Ramos (cell line): ENCODE results near the gene FCSK.
"Not testable (repeated sequence)": the region's sequence is repeated elsewhere in the genome, so short reads cannot be mapped to it uniquely, and the experiment has no call there.

Experiments
- in situ Hi-C: fragments of 300-500 bp; cut with MboI; formaldehyde crosslinking; loops from one replicate; pipeline ENCODE4 v1.14.3; 2022; ENCODE audit warnings: low sequenced_read_pairs; ENCODE audit not compliant: unreplicated experiment

The FCSK gene

DNA sequence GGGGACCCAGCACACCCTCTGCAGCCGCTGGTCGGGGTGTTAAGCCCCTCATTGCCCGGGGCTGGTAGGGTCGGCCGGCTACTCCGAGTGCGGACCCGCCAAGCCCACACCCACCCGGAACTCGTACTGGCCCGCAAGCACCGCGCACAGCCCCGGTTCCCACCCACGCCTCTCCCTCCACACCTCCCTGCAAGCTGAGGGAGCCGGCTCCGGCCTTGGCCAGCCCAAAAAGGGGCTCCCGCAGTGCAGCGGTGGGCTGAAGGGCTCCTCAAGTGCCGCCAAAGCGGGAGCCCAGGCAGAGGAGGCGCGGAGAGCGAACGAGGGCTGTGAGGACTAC lies 3.4 kb upstream of the FCSK start:
- in situ Hi-C loops = not testable (repeated sequence)

GRCh38 chr16:70453117-70453891 lies 1.1 kb upstream of the FCSK start:
- in situ Hi-C loops = no loop called here

DNA sequence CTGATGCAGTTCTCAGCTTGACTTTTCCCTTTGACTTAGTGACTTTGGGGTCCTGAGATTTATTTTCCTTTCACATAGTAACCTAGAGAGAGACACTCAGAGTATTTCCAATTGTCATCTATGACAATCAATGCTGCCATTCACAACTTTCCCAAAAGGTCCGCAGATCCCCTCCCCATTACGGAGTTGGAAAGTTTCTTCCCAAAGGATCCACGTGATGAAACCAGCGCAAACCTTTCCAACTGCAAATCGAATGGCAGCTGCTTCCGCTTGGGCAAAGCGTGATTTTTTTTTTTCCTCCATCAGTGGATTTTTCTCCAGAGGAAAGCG lies 538 bp upstream of the FCSK start:
- in situ Hi-C loops = no loop called here

DNA sequence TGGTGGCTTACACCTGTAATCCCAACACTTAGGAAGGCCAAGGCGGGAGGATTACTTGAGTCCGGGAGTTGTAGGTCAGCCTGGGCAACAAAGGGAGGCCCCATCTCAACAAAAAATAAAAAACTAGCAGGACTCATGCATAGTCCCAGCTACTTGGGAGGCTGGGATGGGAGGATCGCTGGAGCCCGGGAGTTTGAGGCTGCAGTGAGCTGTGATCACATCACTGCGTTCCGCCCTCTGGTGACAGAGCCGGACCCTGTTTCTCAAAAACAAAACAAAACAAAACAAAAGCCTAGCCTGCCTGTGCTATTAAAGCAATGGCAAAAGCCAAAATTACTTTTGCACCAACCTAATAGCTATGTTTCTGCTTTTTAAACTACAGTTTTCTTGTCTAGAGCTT lies 1.5 kb downstream of the FCSK start:
- in situ Hi-C loops = no loop called here

- in situ Hi-C loops = no loop called here
Measured at GRCh38 chr16:70457446-70458166, 3.2 kb downstream of the FCSK start.

DNA sequence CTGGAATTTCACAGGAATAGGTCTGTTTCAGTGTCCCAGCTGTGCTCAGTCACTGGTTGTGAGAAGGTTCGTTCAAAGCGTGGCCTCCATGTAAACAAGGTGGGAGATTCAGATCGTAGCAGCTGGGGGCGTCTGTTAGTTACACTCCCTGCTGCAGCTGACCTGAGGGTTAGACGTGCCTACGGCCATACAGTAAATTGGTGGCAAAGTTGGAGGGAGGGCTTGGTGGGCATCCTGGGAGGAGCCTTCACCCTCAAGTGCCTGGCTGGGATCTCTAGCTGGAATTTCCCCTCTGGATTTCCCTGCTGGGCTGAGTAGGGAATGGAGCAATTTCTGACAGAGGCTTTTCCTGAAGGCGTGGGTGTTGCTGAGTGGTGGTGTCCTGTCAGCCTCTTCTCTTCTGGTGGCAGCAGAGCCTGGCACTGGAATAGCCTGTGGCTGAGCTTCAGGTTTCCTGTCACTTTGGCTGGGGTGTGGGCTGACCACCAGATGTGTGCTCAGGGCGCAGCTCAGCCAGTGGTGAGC lies 6.4 kb downstream of the FCSK start:
- in situ Hi-C loops = loop anchor here (5.0 kb wide), 1 partner anchor 63 kb away; no protein-coding TSS in a partner anchor

GRCh38 chr16:70463235-70463634 lies 8.8 kb downstream of the FCSK start:
- in situ Hi-C loops = loop anchor here (5.0 kb wide), 1 partner anchor 66 kb away; no protein-coding TSS in a partner anchor

DNA sequence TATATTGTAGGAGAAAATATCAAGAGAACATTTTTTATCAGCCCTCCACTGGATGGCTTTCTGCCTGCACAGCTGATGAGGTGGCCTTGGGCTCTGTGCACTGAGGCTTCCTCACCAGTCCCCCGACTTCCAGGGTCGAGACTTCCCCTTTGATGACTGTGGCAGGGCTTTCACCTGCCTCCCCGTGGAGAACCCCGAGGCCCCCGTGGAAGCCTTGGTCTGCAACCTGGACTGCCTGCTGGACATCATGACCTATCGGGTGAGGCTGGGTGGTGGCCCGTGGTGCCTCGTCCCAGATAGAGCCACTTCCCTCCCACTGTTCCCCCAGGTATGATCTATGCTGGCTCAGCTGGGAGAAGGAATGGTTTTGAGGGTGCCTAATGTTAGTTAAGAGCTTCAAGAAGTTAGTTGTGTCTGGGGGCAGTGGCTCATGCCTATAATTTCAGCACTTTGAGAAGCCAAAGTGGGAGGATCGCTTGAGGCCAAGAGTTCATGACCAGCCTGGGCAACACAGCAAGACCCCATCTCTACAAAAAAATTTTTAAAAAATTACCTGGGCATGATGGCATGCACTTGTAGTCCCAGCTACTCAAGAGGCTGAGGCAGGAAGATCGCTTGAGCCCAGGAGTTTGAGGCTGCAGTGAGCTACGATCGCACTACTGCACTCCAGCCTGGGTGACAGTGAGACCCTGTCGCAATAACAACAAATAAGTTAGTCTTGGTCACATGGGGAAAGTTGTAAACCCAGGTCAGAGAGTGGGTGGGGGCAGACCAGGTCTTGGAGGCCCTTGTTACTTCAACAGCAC lies 11.8 kb downstream of the FCSK start:
- in situ Hi-C loops = no loop called here

DNA sequence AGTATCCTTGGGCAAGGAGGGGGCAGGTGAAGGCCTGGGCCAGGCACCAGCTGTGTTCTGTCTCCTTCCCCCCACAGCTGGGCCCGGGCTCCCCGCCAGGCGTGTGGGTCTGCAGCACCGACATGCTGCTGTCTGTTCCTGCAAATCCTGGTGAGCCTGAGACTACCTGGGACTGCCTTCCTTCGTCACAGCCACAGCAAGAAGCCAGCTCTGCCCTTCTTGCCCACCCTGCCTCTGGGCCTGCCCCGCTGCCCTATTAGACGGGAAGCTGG lies 12.3 kb downstream of the FCSK start:
- in situ Hi-C loops = no loop called here

- in situ Hi-C loops = no loop called here
Measured at GRCh38 chr16:70467113-70467512, 12.7 kb downstream of the FCSK start.

DNA sequence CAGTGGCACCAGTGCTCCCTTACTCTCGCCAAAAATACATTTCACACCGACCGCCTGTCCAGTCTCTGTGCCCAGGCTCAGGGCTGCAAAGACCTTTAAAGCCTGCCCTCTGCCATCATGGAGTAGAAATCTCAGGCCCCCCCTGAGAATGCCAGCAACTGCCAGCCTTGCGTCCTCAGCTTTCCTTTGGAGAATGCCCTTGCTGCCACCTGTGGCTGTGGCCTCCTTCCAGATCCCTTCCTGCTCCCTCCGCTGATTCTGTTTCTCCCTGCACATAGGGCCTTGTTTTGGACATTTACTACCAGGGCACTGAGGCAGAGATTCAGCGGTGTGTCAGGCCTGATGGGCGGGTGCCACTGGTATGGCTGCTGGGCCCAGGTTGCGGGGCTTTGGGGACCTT lies 13.2 kb downstream of the FCSK start:
- in situ Hi-C loops = no loop called here

GRCh38 chr16:70468776-70469525 lies 14.6 kb downstream of the FCSK start:
- in situ Hi-C loops = no loop called here

- in situ Hi-C loops = no loop called here
Measured at GRCh38 chr16:70470141-70470926, 15.9 kb downstream of the FCSK start.

DNA sequence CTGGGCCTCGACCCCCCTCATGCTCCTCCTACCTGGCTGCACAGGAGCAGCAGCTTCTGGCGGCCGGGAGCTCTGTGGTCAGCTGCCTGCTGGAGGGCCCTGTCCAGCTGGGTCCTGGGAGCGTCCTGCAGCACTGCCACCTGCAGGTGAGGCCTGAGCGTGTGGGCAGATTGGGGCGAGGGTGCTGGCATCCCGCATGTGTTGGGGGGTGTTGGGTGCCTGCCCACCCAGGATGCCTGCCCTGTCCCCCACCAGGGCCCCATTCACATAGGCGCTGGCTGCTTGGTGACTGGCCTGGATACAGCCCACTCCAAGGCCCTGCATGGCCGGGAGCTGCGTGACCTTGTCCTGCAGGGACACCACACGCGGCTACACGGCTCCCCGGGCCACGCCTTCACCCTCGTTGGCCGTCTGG lies 16.5 kb downstream of the FCSK start:
- in situ Hi-C loops = no loop called here

- in situ Hi-C loops = no loop called here
Measured at GRCh38 chr16:70472786-70473433, 18.5 kb downstream of the FCSK start.

GRCh38 chr16:70473446-70474319 lies 19.3 kb downstream of the FCSK start:
- in situ Hi-C loops = no loop called here

DNA sequence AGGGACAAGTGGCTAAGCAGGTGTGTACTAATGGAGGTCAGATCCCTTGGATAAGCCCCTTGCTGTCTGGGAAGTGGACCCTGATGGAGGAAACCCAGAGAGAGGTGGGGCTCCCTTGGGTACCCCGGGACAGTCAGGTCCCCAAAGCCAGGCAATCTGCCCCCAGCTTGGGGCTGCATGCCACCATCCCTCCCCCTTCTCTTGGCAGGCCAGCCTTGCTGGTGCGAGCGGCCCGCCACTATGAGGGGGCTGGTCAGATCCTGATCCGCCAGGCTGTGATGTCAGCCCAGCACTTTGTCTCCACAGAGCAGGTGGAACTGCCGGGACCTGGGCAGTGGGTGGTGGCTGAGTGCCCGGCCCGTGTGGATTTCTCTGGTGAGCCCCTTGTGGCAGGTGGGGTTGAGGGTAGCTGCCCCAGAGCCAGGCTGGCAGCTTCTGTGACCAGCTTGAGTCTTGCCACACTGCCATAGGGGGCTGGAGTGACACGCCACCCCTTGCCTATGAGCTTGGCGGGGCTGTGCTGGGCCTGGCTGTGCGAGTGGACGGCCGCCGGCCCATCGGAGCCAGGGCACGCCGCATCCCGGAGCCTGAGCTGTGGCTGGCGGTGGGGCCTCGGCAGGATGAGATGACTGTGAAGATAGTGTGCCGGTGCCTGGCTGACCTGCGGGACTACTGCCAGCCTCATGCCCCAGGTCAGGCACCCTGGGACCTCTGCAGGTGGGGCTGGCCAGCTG lies 20.1 kb downstream of the FCSK start:
- in situ Hi-C loops = no loop called here
